ENCODE data around the gene WNT9B.

DNA sequence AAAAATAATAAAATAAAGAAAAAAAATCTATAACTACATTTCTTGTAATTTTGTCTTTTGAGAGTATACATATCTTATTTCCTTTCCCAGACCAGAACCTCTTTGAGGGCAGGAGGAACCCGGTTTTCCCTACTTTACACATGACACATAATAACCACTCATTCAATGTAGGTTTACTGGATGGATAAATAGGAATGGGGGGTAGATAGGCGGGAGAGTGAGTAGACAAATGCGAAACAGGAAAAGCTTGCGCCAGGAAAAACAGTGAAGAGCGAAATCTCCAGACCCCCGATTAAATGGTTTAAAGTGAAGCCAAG lies 71.1 kb downstream of the WNT9B start:
- TF ChIP-seq, protein P1, sequence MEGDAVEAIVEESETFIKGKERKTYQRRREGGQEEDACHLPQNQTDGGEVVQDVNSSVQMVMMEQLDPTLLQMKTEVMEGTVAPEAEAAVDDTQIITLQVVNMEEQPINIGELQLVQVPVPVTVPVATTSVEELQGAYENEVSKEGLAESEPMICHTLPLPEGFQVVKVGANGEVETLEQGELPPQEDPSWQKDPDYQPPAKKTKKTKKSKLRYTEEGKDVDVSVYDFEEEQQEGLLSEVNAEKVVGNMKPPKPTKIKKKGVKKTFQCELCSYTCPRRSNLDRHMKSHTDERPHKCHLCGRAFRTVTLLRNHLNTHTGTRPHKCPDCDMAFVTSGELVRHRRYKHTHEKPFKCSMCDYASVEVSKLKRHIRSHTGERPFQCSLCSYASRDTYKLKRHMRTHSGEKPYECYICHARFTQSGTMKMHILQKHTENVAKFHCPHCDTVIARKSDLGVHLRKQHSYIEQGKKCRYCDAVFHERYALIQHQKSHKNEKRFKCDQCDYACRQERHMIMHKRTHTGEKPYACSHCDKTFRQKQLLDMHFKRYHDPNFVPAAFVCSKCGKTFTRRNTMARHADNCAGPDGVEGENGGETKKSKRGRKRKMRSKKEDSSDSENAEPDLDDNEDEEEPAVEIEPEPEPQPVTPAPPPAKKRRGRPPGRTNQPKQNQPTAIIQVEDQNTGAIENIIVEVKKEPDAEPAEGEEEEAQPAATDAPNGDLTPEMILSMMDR (IDR thresholded peaks at IDR 0.05) = no peak
- no peak for TF ChIP-seq POLR2A (IDR thresholded peaks at IDR 0.05)
